Activated CD4-positive, alpha-beta T cell treated with anti-CD3 and anti-CD28 coated beads, Interleukin-2, amount 50 U/mL, for 24 hours (primary cell): ENCODE measurements around the gene SPATS2L.

ENCODE experiments used
- DNase-seq, 2 donors: peaks; one replicate each; pipeline ENCODE4 v3.0.0-alpha.2; 2020; ENCODE audit warnings: low read depth in 1 of 2, low spot score in 1 of 2

SPATS2L gene, protein sequence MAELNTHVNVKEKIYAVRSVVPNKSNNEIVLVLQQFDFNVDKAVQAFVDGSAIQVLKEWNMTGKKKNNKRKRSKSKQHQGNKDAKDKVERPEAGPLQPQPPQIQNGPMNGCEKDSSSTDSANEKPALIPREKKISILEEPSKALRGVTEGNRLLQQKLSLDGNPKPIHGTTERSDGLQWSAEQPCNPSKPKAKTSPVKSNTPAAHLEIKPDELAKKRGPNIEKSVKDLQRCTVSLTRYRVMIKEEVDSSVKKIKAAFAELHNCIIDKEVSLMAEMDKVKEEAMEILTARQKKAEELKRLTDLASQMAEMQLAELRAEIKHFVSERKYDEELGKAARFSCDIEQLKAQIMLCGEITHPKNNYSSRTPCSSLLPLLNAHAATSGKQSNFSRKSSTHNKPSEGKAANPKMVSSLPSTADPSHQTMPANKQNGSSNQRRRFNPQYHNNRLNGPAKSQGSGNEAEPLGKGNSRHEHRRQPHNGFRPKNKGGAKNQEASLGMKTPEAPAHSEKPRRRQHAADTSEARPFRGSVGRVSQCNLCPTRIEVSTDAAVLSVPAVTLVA

DNA sequence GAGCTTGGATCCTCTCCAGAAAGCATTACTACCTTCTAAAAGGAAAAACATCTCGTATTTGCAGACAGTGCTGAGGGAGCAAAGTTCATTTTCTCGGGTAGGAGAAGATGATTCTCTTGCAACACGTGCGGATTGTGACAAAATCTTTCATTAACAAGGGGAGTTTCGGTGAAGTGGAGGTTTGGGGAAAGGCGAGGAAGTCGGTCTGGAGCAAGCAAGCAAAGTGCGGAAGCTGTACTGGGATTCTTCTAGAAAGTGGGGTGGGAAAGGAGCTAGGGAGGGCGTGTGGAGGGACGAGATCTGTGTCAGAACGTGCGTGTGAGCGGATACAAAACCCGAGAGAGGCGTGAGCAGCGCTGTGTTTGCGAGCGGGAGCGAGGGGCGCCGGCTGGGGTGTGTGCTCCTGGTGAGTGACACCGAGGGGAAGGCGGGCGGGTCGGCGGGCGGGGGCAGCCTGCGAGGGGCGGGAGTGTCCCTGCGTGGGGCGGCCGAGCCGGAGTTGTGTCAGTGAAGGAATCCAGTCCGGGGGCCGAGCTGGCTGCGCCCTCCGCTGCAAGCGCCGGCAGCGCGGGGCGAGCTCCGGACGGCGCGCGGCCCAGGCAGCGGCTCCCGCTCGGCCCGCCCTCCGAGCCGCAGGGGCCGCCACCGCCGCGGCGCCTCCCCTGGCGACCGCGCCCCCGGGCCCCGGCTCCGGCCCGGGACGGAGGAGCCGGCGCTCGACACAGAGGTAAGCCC lies at the start of gene SPATS2L:
TSS of gene SPATS2L (plus strand) at position 498 of the 735 bp plus-strand sequence. CDS start 82,552 bp downstream, outside the sequence.
- DNase-seq: peak; percentile 27 to 37

DNA sequence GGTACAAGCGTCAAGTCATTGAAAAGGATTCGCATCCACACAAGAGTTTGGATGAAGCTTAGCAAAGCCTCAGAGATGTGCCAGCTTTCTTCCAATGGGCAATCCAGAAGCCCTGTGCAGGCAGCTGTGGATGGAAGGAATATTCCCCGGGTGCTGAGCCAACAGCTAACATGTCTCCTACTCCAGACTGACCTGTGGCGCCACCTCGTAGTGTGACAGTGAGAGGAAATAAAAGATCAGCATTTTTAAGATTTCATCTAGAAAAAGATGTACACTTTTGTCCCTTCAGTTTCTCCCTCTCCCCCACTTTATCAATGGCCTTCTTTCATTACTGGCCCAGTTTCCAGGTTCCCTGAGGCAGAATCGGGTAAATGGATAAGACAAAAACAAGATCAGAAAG lies 48.9 kb upstream of the SPATS2L start:
- DNase-seq: no peak

DNA sequence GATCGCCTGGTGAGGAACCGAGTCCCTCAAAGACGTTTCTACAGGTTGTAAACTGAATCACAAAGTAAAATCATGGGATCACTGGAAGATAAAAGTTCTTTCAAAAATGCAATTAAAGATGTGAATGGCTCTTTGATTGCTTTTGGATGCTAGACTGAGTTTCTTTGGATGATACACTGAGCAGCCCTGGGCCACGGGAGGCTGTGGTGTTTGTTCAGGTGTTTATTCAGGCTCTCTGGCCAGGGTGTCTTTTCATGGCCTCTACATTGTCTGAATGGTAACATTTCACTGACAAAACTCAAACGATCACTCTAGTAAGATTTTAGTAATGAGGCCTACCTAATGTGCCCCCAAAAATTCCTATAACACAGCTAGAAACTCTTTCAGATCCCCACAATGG lies 48.4 kb upstream of the SPATS2L start:
- no peak for DNase-seq

DNA sequence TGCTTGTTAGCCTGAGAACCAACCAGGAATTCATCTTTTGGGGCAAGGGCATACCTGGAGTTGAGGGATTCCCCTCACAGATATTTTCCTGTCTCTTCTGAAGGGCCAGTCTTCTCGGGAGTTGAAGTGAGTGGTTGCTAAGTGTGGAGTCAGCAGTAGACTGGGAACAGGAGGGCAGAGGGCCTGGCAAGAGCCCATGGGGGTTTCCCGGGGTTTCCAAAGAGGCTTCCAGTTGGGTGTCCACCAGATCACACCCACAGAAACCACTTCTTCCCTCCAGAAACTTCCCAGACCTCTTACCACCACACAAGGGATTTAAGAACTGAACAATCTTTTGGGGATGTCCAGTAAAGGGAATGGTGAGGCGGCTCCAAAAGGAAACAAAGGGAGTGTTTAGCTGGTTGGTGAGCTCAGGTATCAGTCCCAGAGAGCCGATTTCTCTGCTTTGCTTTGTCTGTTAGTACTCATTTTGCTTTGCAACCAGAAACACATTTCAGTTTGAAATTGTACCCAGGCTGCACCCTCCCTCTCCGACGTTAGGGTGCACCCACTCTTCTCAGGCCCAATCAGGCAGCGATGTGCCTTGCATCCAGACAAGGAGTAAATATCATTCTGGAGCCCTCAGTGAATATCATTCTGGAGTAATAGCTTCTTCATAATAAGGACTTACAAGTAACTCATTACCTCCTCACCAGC lies 47.5 kb upstream of the SPATS2L start:
- no peak for DNase-seq

DNA sequence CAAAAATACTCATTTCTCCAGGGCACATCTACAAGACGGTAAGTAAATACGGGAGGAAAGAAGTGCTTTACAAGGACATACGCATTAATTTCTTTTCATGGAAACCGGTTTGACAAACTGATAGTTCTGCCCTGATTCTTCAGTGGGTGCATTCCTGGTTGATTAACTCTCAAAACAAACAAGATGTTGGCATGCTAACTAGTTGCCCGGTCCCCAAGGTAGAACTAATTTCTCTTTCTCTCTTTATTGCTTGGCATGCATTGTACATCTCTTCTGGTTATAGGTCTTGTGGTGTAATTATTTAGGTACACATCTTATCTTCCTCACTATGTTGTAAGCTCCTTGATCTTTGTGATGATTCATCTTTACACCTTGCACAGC lies 46.9 kb upstream of the SPATS2L start:
- no peak for DNase-seq

DNA sequence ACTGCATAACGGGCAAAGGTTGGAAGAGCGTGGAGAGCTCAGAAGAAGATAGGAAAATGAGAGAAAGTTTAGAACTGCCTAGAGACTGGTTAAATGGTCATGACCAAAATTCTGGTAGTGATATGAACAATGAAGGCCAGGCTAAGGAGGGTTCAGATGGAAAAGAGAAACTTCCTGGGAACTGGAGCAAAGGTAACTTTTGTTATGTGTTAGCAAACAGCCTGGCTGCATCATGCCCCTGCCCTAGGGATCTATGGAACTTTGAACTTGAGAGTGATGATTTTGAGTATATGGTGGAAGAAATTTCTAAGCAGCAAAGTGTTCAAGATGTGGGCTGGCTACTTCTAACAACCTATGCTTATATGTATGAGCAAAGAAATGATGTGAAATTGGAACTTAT lies 44.4 kb upstream of the SPATS2L start:
- DNase-seq: no peak

DNA sequence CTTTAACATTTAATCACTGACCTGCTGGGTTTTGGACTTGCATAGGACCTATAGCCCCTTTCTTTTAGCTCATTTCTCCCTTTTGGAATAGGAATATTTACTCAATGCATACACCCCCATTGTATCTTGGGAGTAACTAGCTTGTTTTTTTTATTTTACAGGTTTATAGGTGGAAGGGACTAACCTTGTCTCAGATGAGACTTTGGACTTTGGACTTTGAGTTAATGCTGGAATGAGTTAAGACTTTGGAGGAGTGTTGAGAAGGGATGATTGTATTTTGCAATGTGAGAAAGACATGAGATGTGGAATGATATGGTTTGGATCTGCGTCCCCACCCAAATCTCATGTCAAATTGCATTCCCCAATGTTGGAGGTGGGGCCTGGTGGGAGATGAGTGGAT lies 43.2 kb upstream of the SPATS2L start:
- DNase-seq: no peak

DNA sequence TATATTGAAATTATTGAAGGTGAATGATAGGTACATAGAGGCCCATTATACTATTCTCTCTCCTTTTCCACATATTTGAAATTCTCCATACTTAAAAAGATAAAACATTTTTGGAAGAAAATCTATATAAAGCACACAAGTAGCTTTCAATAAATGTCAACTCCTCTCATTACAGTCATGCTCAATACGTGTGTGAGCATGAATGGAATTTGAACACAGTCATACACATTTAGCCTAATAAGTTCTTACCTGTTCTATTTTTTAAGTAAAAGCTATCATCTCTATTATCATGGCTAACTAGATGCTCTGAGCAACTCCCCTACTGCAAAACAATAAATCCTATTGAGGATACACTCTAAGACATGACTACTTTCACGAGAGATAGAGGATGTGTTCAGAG lies 41.9 kb upstream of the SPATS2L start:
- DNase-seq: no peak

DNA sequence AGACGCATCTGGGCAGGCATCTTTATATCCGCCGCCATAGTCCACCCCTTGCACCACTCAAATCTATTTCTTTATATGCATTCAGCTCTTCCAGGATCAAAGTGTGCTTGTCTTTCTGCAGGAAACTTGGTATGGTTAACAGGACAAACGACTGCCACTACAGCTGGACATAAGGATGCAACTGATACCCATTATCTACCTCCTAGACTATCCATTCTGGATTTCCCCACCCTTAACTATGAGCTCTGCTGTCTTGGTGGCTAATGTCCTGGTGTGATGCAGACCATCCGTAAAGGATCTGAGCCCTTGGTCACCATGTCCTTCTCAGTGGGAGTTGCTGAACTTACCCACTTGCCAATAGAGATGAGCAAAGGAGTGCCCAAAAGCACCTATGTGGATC lies 40.1 kb upstream of the SPATS2L start:
- no peak for DNase-seq

DNA sequence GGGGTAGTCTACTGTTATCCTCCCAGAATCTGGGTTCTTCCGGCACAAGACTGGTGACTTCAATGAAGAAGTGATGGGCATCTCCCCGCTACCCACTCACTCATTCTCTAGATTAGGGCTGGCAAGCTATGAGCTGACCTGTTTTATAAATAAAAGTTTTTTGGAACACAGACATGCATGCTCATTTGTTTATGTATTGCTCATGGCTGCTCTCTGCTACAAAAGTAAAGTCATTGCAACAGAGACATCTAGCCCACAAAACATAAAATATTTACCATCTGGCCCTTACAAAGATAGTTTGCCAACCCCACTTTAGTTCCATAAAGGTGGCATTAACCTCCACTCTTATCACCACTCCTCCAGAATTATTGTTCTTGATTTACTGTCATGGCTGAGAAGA lies 39.1 kb upstream of the SPATS2L start:
- DNase-seq: no peak

DNA sequence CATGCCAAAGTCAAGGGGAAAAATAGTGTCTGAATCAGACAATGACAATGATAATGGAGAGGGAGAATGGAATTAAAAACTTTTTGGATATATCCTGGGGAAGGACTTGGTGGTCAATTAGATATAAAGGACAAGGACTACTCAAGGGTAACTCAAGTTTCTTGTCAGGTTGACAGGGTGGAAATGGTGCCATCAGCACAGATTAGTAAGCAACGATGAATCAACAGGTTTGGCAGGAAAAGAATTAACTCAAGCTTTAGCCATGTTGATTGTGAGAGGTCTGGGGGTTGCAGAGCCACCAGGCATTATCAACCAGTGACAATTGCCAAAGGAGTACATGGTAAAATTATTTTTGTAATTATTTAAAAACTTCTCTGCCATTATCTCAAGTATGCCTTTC lies 35.8 kb upstream of the SPATS2L start:
- no peak for DNase-seq

DNA sequence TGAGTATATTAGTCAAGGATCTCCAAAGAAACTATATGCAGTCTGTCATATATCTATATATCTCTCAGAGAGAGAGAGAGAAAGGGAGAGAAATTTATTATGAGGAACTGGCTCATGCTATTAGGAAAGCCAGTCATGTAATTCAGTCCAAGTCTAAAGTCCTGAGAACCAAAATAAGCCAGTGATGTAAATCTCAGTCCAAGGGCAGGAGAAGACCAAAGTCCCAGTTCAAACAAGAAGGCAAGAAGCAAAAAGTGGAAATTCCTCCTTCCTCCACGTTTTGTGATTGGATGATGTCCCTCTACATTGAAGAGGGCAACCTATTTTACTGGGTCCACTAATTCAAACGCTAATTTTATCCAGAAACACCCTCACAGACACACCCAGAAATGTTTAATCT lies 34.2 kb upstream of the SPATS2L start:
- no peak for DNase-seq

DNA sequence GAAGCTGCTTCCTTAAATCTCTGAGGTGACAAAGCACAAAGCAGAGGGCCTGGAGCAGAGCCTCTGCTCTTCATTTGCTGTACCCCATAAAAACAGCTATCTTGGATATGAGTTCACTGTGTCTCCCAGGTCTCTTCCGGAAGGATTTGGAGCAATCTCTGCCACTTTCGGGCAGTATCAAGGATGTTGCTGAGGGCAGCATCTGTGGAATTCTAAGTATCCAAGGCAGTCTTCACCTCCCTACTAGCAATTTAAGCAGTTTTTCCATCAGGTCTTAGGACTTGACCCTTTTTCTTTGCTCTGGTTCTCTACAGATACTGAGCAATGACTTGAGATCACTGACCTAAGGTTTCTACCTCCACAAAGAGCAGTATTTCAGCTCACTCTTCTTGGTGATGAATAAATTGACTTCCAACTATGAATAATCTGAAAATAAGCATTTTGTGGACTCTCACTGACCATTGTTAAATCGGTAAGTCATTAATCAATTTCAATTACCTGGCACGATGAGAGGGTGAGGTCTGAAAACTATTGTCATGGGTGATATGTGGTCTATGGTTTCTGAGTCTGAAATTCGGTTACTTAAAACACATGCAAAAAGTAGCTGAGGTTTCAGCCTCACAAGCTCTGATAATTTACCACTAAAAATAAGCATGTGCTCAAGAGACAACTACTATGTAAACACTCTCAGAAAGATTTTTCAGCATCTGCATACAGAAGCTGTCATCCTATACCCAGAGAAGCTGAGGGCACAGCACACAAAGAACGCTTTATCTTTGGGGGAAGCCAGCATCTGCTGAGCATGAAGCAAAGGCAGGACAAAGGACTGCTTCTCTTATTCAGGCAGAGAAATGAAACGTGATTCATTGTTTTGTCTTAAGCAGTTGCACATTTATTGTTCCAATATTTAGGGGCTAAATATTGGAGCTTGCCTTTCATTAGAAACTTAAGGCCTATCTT lies 32.1 kb upstream of the SPATS2L start:
- DNase-seq: no peak

DNA sequence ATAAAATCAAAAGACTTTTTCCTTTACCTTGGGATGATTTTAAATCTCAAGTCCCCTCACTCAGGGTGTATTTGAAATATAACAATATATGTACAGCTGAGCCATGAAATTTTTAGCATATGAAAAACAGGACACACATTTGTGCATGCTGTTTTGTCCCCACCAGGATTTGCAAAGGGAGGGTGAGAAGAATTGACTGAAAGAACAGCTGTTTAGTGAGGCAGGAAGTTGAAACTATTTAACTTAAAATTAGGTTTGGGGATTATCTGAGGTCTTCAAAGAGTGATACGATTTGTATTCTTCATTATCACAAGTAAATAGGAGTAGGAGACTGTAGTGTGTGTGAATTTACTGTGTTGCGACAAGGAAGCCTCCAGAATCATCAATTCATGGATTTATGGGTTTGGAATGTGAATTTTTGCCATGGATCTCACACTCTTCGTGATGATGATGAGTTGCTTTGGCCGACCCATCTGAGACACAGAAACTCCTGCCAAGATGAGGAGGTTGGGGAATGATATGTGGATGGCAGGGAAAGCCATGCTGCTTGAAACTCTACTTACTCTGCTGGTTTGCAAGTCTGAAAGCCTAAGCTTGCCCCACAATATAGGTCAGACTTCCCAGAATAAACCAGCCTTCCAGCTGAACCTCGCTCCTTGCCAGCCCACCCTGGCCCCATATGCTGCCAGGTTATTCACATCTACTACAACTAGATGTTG lies 31.0 kb upstream of the SPATS2L start:
- no peak for DNase-seq

DNA sequence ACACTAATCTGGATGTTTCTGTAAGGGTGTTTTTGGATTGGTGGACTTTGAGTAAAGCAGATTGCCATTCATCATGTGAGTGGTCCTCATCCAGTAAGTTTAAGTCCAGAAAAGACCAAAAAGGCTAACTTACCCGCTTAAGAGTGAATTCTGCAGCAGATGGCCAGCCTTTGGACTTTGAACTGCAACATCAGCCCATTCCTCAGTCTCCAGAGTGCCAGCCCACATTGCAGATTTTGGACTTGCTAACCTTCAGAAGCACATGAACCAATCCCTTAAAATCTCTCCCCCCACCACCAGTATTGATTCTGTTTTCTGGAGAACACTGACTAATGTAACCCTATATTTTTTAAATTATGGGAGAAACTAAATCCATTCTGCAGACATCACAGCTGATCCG lies 30.0 kb upstream of the SPATS2L start:
- no peak for DNase-seq

DNA sequence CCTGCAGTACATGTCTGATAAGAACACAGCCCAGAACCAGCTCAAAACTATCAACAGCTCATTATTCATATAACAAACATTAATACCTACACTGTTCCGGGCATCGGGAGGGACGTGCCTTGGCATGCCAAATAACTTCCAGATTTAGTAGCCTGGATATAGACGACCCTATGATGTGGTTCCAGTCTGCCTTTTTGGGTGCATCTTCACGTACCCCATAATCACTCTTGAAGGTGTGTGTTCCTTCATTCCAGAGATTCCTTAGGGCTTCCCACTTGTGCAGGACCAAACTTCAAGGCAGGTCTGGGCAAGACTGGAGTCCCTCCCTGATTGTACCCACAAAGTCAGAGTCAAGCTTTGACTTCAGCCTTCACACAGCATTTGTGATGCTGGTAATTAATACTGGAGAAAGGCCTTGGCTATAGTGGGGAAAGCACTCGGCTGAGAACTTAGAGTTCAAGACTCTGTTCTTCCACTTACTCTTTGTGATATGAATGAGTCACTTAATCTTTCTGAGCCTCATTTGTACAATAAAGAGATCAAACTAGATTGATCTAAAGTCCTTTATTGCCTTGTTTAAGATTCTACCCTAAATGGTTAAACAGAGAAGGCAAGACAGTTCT lies 27.7 kb upstream of the SPATS2L start:
- no peak for DNase-seq

DNA sequence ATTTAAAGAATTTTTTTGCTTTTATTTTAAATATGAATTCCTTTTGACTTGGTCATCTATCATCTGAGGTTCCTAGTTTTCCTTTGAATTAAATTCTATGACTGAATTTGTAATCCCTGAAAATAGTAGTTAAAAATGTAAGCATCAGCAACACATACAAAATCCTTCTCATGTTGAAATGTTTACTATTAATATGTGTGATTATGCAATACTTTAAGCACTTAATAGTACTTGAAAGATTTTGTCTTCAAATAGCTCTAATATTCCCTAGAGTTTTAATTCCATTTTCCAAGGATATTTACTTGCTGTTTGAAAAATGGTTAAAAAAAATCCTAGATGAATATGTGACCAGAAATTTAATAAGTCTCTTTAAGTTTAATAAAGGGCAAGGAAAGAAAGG lies 26.6 kb upstream of the SPATS2L start:
- no peak for DNase-seq

DNA sequence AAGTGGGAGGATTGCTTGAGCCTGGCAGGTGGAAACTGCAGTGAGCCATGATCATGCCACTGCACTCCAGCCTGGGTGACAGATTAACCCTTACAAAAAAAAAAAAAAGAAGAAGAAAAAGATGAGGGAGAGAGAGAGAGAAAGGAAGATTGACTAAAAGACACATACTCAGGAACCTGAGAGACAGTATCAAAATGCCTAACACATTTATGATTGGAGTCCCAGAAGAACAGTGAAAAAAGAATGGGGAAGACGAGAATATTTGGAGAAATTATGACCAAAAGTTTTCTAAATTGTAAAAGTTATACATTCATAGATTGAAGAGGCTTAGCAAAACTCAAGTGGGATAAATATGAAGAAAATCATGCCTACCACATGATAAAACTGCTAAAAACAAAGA lies 19.9 kb upstream of the SPATS2L start:
- no peak for DNase-seq

DNA sequence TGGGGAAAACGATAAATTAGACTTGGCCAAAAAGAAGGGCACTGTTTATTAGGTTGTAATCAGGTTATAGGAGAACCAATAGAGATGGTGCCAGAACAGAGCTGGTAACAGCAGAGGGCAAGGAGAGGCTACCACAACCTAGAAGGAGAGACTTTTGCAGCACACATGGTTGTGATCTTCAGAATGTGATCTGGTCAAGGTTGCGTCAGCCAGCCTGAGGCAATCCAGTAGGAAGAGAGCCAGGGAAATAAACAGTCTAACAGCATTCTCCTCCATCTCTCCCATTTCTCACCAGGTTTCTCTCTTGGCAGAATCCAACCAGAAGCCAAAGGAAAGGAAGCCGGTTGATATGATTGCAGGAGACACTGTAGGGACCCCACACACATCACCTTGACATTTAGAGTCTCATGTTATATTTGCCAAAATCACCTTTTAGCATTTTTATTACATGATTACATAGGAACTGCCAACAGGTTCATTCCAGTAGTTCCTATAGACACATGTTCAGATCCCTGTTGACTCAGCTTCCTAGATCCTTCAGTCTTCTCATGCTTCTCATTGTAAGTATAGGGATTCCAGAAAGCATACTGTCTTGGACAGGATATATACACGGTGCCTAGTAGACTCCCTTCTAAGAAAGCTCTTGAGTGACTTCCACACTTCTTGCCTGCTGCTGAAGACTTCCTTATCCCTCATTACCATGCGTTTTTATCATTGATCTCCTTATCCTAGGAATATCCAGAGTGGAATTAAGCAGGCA lies 17.6 kb upstream of the SPATS2L start:
- DNase-seq: no peak
